Stimulated activated CD8-positive, alpha-beta memory T cell treated with anti-CD3 and anti-CD28 coated beads, Interleukin-4, amount 100 ng/mL, for 1 hour (primary cell): ENCODE data around the gene MEGF6.

Experiments
- DNase-seq, 2 donors: peaks; one replicate each; pipeline ENCODE4 v3.0.0-alpha.2; 2020; ENCODE audit warnings: low read depth in 2 of 2, low spot score in 1 of 2

The MEGF6 gene

GRCh38 chr1:3644273-3644672 lies 33.0 kb upstream of the MEGF6 start:
- no peak for DNase-seq

GRCh38 chr1:3642919-3643675 lies 31.8 kb upstream of the MEGF6 start:
- no peak for DNase-seq

GRCh38 chr1:3641816-3642215 lies 30.5 kb upstream of the MEGF6 start:
- DNase-seq, result no peak

GRCh38 chr1:3641046-3641760 lies 29.9 kb upstream of the MEGF6 start:
- no peak for DNase-seq

GRCh38 chr1:3640121-3640837 lies 29.0 kb upstream of the MEGF6 start:
- DNase-seq, result no peak

GRCh38 chr1:3639397-3639911 lies 28.1 kb upstream of the MEGF6 start:
- DNase-seq, result no peak

- no peak for DNase-seq
These were observed 27.4 kb upstream of the MEGF6 start for GRCh38 chr1:3638676-3639075.

GRCh38 chr1:3638027-3638426 lies 26.7 kb upstream of the MEGF6 start:
- no peak for DNase-seq

GRCh38 chr1:3636531-3636930 lies 25.2 kb upstream of the MEGF6 start:
- DNase-seq, result no peak

- DNase-seq, result no peak
These were observed 24.8 kb upstream of the MEGF6 start for GRCh38 chr1:3636080-3636479.

- no peak for DNase-seq
These were observed 22.9 kb upstream of the MEGF6 start for GRCh38 chr1:3634059-3634800.

- DNase-seq, result no peak
These were observed 22.2 kb upstream of the MEGF6 start for GRCh38 chr1:3633344-3634058.

GRCh38 chr1:3632716-3633343 lies 21.5 kb upstream of the MEGF6 start:
- DNase-seq, result no peak

- DNase-seq, result no peak
These were observed 21.0 kb upstream of the MEGF6 start for GRCh38 chr1:3632298-3632697.

GRCh38 chr1:3631320-3632260 lies 20.3 kb upstream of the MEGF6 start:
- DNase-seq, result no peak

- DNase-seq, result no peak
These were observed 19.6 kb upstream of the MEGF6 start for GRCh38 chr1:3630914-3631313.

- no peak for DNase-seq
These were observed 18.9 kb upstream of the MEGF6 start for GRCh38 chr1:3630161-3630611.

- no peak for DNase-seq
These were observed 18.4 kb upstream of the MEGF6 start for GRCh38 chr1:3629561-3630160.
